Measurements from ENCODE around the gene ABCB9.

ABCB9 gene

GRCh38 chr12:122995503-122996187, 29.4 kb upstream of the ABCB9 start:
- FAIRE-seq (no peak), DNase-seq (ENCODE audit: insufficient read length, low spot score) (no peak)

- FAIRE-seq, result no peak
Measured at GRCh38 chr12:122994781-122995502, 28.7 kb upstream of the ABCB9 start.

GRCh38 chr12:122994140-122994675, 27.9 kb upstream of the ABCB9 start:
- FAIRE-seq (no peak), DNase-seq (ENCODE audit: insufficient read length, low spot score) (no peak)

More at GRCh38 chr12:122994781-122995502, 28.7 kb upstream of the ABCB9 start:
- no peak for DNase-seq (ENCODE audit: insufficient read length, low spot score)

- DNase-seq (ENCODE audit: insufficient read length, low spot score) (no peak), FAIRE-seq (no peak)
Measured at GRCh38 chr12:122992386-122992785, 26.1 kb upstream of the ABCB9 start.

GRCh38 chr12:122991623-122992275, 25.5 kb upstream of the ABCB9 start:
- no peak for DNase-seq (ENCODE audit: insufficient read length, low spot score)
- FAIRE-seq, result no peak

GRCh38 chr12:122990961-122991622, 24.8 kb upstream of the ABCB9 start:
- FAIRE-seq (no peak), DNase-seq (ENCODE audit: insufficient read length, low spot score) (no peak)

- FAIRE-seq (no peak), DNase-seq (ENCODE audit: insufficient read length, low spot score) (no peak)
Measured at GRCh38 chr12:122990561-122990960, 24.3 kb upstream of the ABCB9 start.

GRCh38 chr12:122989874-122990419, 23.7 kb upstream of the ABCB9 start:
- no peak for DNase-seq (ENCODE audit: insufficient read length, low spot score)
- FAIRE-seq, result no peak

GRCh38 chr12:122989225-122989839, 23.1 kb upstream of the ABCB9 start:
- DNase-seq (ENCODE audit: insufficient read length, low spot score) (no peak), FAIRE-seq (no peak)

- DNase-seq (ENCODE audit: insufficient read length, low spot score), result no peak
- no peak for FAIRE-seq
Measured at GRCh38 chr12:122988612-122989212, 22.4 kb upstream of the ABCB9 start.

- no peak for FAIRE-seq
- DNase-seq (ENCODE audit: insufficient read length, low spot score), result no peak
Measured at GRCh38 chr12:122988036-122988435, 21.8 kb upstream of the ABCB9 start.

- DNase-seq (ENCODE audit: insufficient read length, low spot score), result no peak
- no peak for FAIRE-seq
Measured at GRCh38 chr12:122987086-122987951, 21.1 kb upstream of the ABCB9 start.

- DNase-seq (ENCODE audit: insufficient read length, low spot score) (no peak), FAIRE-seq (no peak)
Measured at GRCh38 chr12:122986258-122986871, 20.1 kb upstream of the ABCB9 start.

- DNase-seq (ENCODE audit: insufficient read length, low spot score) (no peak), FAIRE-seq (no peak)
Measured at GRCh38 chr12:122985338-122986257, 19.3 kb upstream of the ABCB9 start.

GRCh38 chr12:122984612-122985337, 18.5 kb upstream of the ABCB9 start:
- FAIRE-seq, result peak; percentile 4

GRCh38 chr12:122983789-122984515, 17.7 kb upstream of the ABCB9 start:
- FAIRE-seq (no peak), DNase-seq (ENCODE audit: insufficient read length, low spot score) (no peak)

More at GRCh38 chr12:122984612-122985337, 18.5 kb upstream of the ABCB9 start:
- no peak for DNase-seq (ENCODE audit: insufficient read length, low spot score)
